ENCODE data around the gene PTRH2. TPM values are rescaled to one million over a fixed set of nuclear protein-coding genes. Genes with fewer than 3 reads are reported as not detected.

PTRH2 gene
- total RNA-seq, 1 donor from 2014 or later: 125 TPM

DNA sequence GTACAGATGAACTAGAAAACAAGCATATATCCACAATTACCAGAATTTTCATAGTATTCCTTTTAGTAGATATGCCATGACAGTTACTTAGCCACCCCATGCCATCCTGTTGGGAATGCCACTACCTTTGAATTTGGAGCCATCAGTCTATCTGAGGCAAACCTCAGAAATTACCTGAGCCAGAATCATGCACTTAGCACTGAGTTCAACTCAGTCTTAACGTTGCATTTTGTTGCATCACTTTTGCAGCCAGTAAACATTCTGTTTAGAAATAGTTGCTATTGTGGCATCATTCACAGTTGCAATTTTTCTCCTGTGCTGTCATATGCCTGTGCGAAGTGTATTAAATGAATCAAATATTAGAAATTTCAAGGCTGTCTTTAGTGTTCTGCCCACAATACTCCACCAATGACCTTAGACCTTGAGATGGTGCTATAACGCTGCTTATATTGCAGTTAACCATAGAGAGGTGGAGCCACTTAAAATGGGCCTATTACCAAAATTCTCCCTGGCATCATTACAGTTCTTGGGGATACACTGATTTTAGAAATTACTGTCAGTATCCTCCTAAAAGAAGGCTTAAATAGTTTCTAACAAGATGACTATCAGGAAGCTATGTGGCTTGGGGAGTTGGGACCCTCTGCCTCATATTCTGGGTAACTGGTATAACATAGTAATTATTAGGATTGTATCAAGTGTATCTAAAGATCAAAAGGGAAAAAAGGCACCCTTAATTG, 11.1 kb downstream of the PTRH2 start:
- no peak overlapping the region for H3K4me3 ChIP-seq
- no peak for DNase-seq (ENCODE audit: low spot score in 2 of 2)
- intact Hi-C loops (cut with DNase I): no loop called here
- no peaks in the 10 kb centered on the region for H3K4me1 ChIP-seq
- no peaks in the 10 kb centered on the region for H3K27me3 ChIP-seq
- no peak overlapping the region for H3K27ac ChIP-seq
- TF ChIP-seq, protein P1, sequence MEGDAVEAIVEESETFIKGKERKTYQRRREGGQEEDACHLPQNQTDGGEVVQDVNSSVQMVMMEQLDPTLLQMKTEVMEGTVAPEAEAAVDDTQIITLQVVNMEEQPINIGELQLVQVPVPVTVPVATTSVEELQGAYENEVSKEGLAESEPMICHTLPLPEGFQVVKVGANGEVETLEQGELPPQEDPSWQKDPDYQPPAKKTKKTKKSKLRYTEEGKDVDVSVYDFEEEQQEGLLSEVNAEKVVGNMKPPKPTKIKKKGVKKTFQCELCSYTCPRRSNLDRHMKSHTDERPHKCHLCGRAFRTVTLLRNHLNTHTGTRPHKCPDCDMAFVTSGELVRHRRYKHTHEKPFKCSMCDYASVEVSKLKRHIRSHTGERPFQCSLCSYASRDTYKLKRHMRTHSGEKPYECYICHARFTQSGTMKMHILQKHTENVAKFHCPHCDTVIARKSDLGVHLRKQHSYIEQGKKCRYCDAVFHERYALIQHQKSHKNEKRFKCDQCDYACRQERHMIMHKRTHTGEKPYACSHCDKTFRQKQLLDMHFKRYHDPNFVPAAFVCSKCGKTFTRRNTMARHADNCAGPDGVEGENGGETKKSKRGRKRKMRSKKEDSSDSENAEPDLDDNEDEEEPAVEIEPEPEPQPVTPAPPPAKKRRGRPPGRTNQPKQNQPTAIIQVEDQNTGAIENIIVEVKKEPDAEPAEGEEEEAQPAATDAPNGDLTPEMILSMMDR (IDR thresholded peaks at IDR 0.05): no peak
- no peaks in the 10 kb centered on the region for H3K9me3 ChIP-seq
- peaks cover 66 to 85% of the 10 kb centered on the region in 2 donors for H3K36me3 ChIP-seq

DNA sequence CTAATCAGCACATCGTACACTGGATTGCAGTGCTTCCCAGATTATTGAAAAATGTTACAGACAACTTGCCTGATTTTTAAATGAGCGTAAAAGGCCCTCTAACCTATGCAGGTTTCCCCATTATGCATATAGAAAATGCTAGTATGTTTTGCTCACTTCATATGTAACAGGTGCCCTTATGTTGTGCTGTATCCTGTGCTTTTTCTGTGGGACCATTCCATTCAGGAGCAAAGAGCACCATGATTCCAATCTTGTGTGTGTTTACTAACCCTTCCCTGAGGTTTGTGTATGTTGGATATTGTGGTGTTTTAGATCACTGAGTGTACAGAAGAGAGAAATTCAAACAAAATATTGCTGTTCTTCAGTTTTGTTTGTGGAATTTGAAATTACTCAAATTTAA, 12.9 kb downstream of the PTRH2 start:
- Histone ChIP-seq H3K4me3 (no peak overlapping the region), H3K36me3 (peaks cover 77 to 97% of the 10 kb centered on the region in 2 donors), H3K9me3 (no peaks in the 10 kb centered on the region), H3K4me1 (no peaks in the 10 kb centered on the region), H3K27ac (no peak overlapping the region), H3K27me3 (no peaks in the 10 kb centered on the region)
- TF ChIP-seq, protein P1 (IDR thresholded peaks at IDR 0.05): no peak
- DNase-seq (ENCODE audit: low spot score in 2 of 2): no peak
- intact Hi-C loops (cut with DNase I): no loop called here

DNA sequence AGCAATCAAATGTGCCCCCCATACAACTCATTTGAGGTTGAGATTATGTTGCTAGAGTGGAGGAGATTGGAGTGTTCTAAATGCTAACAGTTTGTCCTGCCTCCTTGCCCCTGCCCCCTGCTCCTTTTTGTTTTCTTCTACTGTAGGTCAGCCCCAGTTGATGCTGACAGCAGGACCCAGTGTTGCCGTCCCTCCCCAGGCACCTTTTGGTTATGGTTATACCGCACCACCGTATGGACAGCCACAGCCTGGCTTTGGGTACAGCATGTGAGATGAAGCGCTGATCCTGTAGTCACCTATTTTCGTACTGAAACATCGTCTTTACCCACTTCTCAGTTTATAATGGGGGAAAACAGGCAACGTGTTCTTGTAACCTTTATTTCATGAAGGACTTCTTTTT, 13.6 kb downstream of the PTRH2 start:
- no peaks in the 10 kb centered on the region for H3K9me3 ChIP-seq
- peaks cover 72 to 92% of the 10 kb centered on the region in 2 donors for H3K36me3 ChIP-seq
- no peaks in the 10 kb centered on the region for H3K27me3 ChIP-seq
- no peak overlapping the region for H3K27ac ChIP-seq
- no peak for DNase-seq (ENCODE audit: low spot score in 2 of 2)
- no peak overlapping the region for H3K4me3 ChIP-seq
- TF ChIP-seq, protein P1 (IDR thresholded peaks at IDR 0.05): no peak
- H3K4me1 ChIP-seq: no peaks in the 10 kb centered on the region
- intact Hi-C loops (cut with DNase I): no loop called here

DNA sequence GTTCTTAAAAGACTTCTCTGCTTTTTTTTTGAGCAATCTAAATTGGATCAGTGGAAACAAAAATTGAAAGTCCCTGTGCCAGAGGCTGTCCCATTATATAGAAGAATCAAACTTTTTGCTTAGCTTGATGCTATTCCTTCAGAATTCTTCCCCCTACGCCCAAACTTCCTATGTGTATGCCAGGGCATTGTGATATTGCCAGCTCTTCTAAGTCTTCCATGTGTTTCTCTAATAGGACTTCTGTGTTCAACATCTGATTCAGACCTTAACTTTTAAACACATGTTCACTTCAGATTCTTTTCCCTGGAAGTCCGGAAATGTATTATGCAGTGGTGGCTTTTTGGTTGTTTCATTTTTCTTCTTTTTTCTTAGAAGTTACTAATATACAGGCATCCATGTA, 18.7 kb downstream of the PTRH2 start:
- TF ChIP-seq, protein P1 (IDR thresholded peaks at IDR 0.05): no peak
- peaks cover 68 to 85% of the 10 kb centered on the region in 2 donors for H3K36me3 ChIP-seq

DNA sequence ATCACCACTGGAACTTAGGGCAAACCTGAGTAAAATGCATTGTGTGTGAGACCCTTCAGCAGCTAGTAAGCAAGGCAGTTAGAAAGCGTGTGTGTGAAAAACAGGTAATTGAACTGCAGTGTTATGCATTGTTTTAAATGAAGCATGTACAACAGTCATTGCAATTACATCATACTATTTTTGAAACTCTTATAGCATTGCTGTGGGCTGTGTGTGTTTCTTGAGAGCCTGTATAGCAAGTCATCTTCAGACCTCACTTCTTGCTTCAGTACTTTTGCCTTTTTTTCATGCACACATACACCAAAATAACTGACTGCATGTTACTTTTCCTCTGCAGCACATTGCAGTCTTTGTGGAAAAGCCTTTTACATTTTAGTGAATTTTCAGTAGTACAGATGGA, 19.2 kb downstream of the PTRH2 start:
- intact Hi-C loops (cut with DNase I): no loop called here
- TF ChIP-seq, protein P1 (IDR thresholded peaks at IDR 0.05): no peak
- H3K27me3 ChIP-seq: no peaks in the 10 kb centered on the region

More for the DNA sequence above, 18.7 kb downstream of the PTRH2 start:
- Histone ChIP-seq H3K9me3 (no peaks in the 10 kb centered on the region), H3K27ac (no peak overlapping the region), H3K4me1 (no peaks in the 10 kb centered on the region), H3K27me3 (no peaks in the 10 kb centered on the region), H3K4me3 (no peak overlapping the region)
- no peak for DNase-seq (ENCODE audit: low spot score in 2 of 2)
- intact Hi-C loops (cut with DNase I): no loop called here

More for the DNA sequence above, 19.2 kb downstream of the PTRH2 start:
- no peak overlapping the region for H3K27ac ChIP-seq
- H3K4me3 ChIP-seq: no peak overlapping the region
- H3K4me1 ChIP-seq: no peaks in the 10 kb centered on the region
- DNase-seq (ENCODE audit: low spot score in 2 of 2): no peak
- peaks cover 68 to 86% of the 10 kb centered on the region in 2 donors for H3K36me3 ChIP-seq
- no peaks in the 10 kb centered on the region for H3K9me3 ChIP-seq

Measured in ascending aorta (tissue), 2 donors.